Measurements from ENCODE around the gene TGIF2.
"Not testable (repeated sequence)": the region's sequence is repeated elsewhere in the genome, so short reads cannot be mapped to it uniquely, and the experiment has no call there.

The TGIF2 gene

GRCh38 chr20:36579996-36580545, 6.7 kb downstream of the TGIF2 start:
- DNase-seq: no peak

GRCh38 chr20:36582322-36582721, 8.9 kb downstream of the TGIF2 start:
- no peak for DNase-seq

GRCh38 chr20:36582821-36583220, 9.4 kb downstream of the TGIF2 start:
- no peak for DNase-seq

GRCh38 chr20:36584018-36584481, 10.7 kb downstream of the TGIF2 start:
- DNase-seq: no peak

GRCh38 chr20:36585410-36586125, 12.2 kb downstream of the TGIF2 start:
- no peak for DNase-seq

GRCh38 chr20:36587388-36588070, 14.1 kb downstream of the TGIF2 start:
- DNase-seq: no peak

- no peak for DNase-seq
Observed at GRCh38 chr20:36591281-36591680, 17.9 kb downstream of the TGIF2 start.

- no peak for DNase-seq
Observed at GRCh38 chr20:36591854-36592641, 18.7 kb downstream of the TGIF2 start.

GRCh38 chr20:36593347-36593929, 20.0 kb downstream of the TGIF2 start:
- no peak for DNase-seq

- no peak for DNase-seq
Observed at GRCh38 chr20:36599912-36600345, 26.5 kb downstream of the TGIF2 start.

- no peak for DNase-seq
Observed at GRCh38 chr20:36601540-36601939, 28.1 kb downstream of the TGIF2 start.

- DNase-seq: no peak
Observed at GRCh38 chr20:36604952-36605398, 31.6 kb downstream of the TGIF2 start.

- peak; percentile 90 for DNase-seq
Observed at GRCh38 chr20:36605399-36606157, 32.2 kb downstream of the TGIF2 start, which contains the start of gene RAB5IF. Gene RAB5IF, plus strand, starts transcription at chr20:36605779. Its CDS starts 173 bp downstream, at chr20:36605952.

- no peak for DNase-seq
Observed at GRCh38 chr20:36606158-36607066, 33.0 kb downstream of the TGIF2 start.

GRCh38 chr20:36607586-36608387, 34.4 kb downstream of the TGIF2 start:
- no peak for DNase-seq

- DNase-seq: not testable (repeated sequence)
Observed at GRCh38 chr20:36608388-36608728, 35.0 kb downstream of the TGIF2 start.

GRCh38 chr20:36611625-36612024, 38.2 kb downstream of the TGIF2 start:
- DNase-seq: no peak

- DNase-seq: peak; percentile 87
Observed at GRCh38 chr20:36613974-36614373, 40.6 kb downstream of the TGIF2 start.

GRCh38 chr20:36614781-36615557, 41.6 kb downstream of the TGIF2 start:
- DNase-seq: no peak

All from NCI-H2107 (cell line).